Parathyroid adenoma (tissue), 2 donors: ENCODE results near the gene CRB1.

Experiments used
- H2AFZ ChIP-seq: fragments of 300-600 bp; sonication (generic); one replicate; pipeline ENCODE4 v1.7.0; 2017; ENCODE audit warnings: antibody characterized with exemption, mild to moderate bottlenecking
- H3K27ac ChIP-seq: fragments of 300-600 bp; sonication (generic); one replicate; pipeline ENCODE4 v1.7.0; 2017
- H3K27me3 ChIP-seq: fragments of 300-600 bp; sonication (generic); one replicate; pipeline ENCODE4 v1.7.0; 2017; ENCODE audit warnings: low read length; ENCODE audit not compliant: control insufficient read depth, insufficient read depth
- H3K36me3 ChIP-seq: fragments of 300-600 bp; sonication (generic); one replicate; pipeline ENCODE4 v1.7.0; 2017; ENCODE audit warnings: low read length; ENCODE audit not compliant: control insufficient read depth, insufficient read depth
- H3K4me1 ChIP-seq: fragments of 300-600 bp; sonication (generic); one replicate; pipeline ENCODE4 v1.7.0; 2017; ENCODE audit warnings: control low read depth
- H3K4me2 ChIP-seq: fragments of 300-600 bp; sonication (generic); one replicate; pipeline ENCODE4 v1.7.0; 2017; ENCODE audit warnings: low read length
- H3K4me3 ChIP-seq: fragments of 300-600 bp; sonication (generic); one replicate; pipeline ENCODE4 v1.7.0; 2017; ENCODE audit warnings: low read depth, low read length
- H3K79me2 ChIP-seq: fragments of 300-600 bp; sonication (generic); one replicate; pipeline ENCODE4 v1.7.0; 2017; ENCODE audit warnings: control low read depth
- H3K9ac ChIP-seq: fragments of 300-600 bp; sonication (generic); one replicate; pipeline ENCODE4 v1.7.0; 2017; ENCODE audit warnings: mild to moderate bottlenecking
- H3K9me3 ChIP-seq: fragments of 300-600 bp; sonication (generic); one replicate; pipeline ENCODE4 v1.7.0; 2017; ENCODE audit warnings: low read length; ENCODE audit not compliant: control insufficient read depth
- CTCF ChIP-seq: fragments of 300-600 bp; sonication (generic); IDR thresholded peaks from one replicate; pipeline ENCODE4 v1.7.0; 2017; ENCODE audit warnings: antibody characterized with exemption, mild to moderate bottlenecking
- donor health status: primary hyperparathyroidism.

Gene CRB1

GRCh38 chr1:197467881-197468280 is 199.8 kb downstream of the CRB1 start:
- Histone ChIP-seq H3K9me3 (no peaks in the 10 kb centered on the region), H3K4me2 (no peak overlapping the region), H3K27me3 (no peaks in the 10 kb centered on the region), H3K36me3 (no peaks in the 10 kb centered on the region), H2AFZ (no peak overlapping the region), H3K27ac (no peak overlapping the region), H3K4me3 (no peak overlapping the region), H3K4me1 (no peaks in the 10 kb centered on the region), H3K9ac (no peak overlapping the region), H3K79me2 (no peaks in the 10 kb centered on the region)
- no peak for TF ChIP-seq CTCF

GRCh38 chr1:197468543-197469175 is 200.6 kb downstream of the CRB1 start:
- Histone ChIP-seq H3K9me3 (no peaks in the 10 kb centered on the region), H3K27ac (no peak overlapping the region), H3K36me3 (no peaks in the 10 kb centered on the region), H3K4me3 (no peak overlapping the region), H3K79me2 (no peaks in the 10 kb centered on the region), H3K27me3 (no peaks in the 10 kb centered on the region), H3K9ac (no peak overlapping the region), H2AFZ (no peak overlapping the region), H3K4me2 (no peak overlapping the region), H3K4me1 (no peaks in the 10 kb centered on the region)
- no peak for TF ChIP-seq CTCF

GRCh38 chr1:197469620-197470210 is 201.7 kb downstream of the CRB1 start:
- Histone ChIP-seq H2AFZ (no peak overlapping the region), H3K27ac (no peak overlapping the region), H3K4me3 (no peak overlapping the region), H3K9me3 (no peaks in the 10 kb centered on the region), H3K27me3 (no peaks in the 10 kb centered on the region), H3K4me1 (no peaks in the 10 kb centered on the region), H3K36me3 (no peaks in the 10 kb centered on the region), H3K79me2 (no peaks in the 10 kb centered on the region), H3K9ac (no peak overlapping the region), H3K4me2 (no peak overlapping the region)
- TF ChIP-seq CTCF = no peak

- no peaks in the 10 kb centered on the region for H3K36me3 ChIP-seq
- no peaks in the 10 kb centered on the region for H3K79me2 ChIP-seq
- no peak for TF ChIP-seq CTCF
- no peak overlapping the region for H3K27ac ChIP-seq
- H3K27me3 ChIP-seq = no peaks in the 10 kb centered on the region
- no peaks in the 10 kb centered on the region for H3K9me3 ChIP-seq
- no peak overlapping the region for H3K4me2 ChIP-seq
- no peak overlapping the region for H3K4me3 ChIP-seq
- no peak overlapping the region for H3K9ac ChIP-seq
- H3K4me1 ChIP-seq = no peaks in the 10 kb centered on the region
- no peak overlapping the region for H2AFZ ChIP-seq
These were observed 202.3 kb downstream of the CRB1 start for GRCh38 chr1:197470330-197470729.
